Thyroid gland (tissue), 4 donors: ENCODE data around the gene KCNA5. TPM values are rescaled to one million over a fixed set of nuclear protein-coding genes. Genes with fewer than 3 reads are reported as not detected.

Experiments used
- DNase-seq, 2 donors: peaks; one replicate each; pipeline ENCODE4 v3.0.0-alpha.2; 2019
- H3K27ac ChIP-seq, 3 donors: fragments of 200-600 bp; sonication (generic); 1 replicate in 2 of 3; 2 replicates in 1 of 3; pipeline ENCODE4 v1.5.1; 2016 to 2019; ENCODE audit warnings: mild to moderate bottlenecking in 1 of 3, moderate library complexity in 1 of 3
- H3K27me3 ChIP-seq: fragments of 200-600 bp; sonication (generic); one replicate; pipeline ENCODE4 v1.5.1; 2019
- H3K36me3 ChIP-seq, 2 donors: fragments of 200-600 bp; sonication (generic); one replicate each; pipeline ENCODE4 v1.5.1; 2016 to 2019
- H3K4me1 ChIP-seq, 2 donors: fragments of 200-600 bp; sonication (generic); one replicate each; pipeline ENCODE4 v1.5.1; 2017 to 2019
- H3K4me3 ChIP-seq, 3 donors: fragments of 200-600 bp; sonication (generic); replicated peaks in 1 of 3; 1 replicate in 2 of 3; 2 replicates in 1 of 3; pipeline ENCODE4 v1.5.1; 2016; ENCODE audit warnings: mild to moderate bottlenecking in 1 of 3
- H3K9me3 ChIP-seq: fragments of 200-600 bp; sonication (generic); one replicate; pipeline ENCODE4 v1.5.1; 2017
- CTCF ChIP-seq, 6 experiments: fragments of 200-600 bp in 3 of 6; fragments of 450-650 bp in 3 of 6; sonication (generic) in 3 of 6; IDR thresholded peaks; one replicate each; pipeline ENCODE4 v1.5.1; 2016 to 2019; ENCODE audit warnings: antibody characterized with exemption in 6 of 6, mild to moderate bottlenecking in 2 of 6, inconsistent platforms in 1 of 6, moderate library complexity in 1 of 6
- POLR2A ChIP-seq, 2 donors: fragments of 450-650 bp; IDR thresholded peaks; one replicate each; pipeline ENCODE4 v1.6.1; 2017; ENCODE audit warnings: antibody characterized with exemption in 2 of 2, mild to moderate bottlenecking in 2 of 2, moderate library complexity in 1 of 2
- WGBS, 2 donors: methylation state at CpG; one replicate each; pipeline ENCODE4 v1.1.5; 2017; 5-methylcytosine and 5-hydroxymethylcytosine counted together
- intact Hi-C: fragments of 100-400 bp; cut with DNase I; formaldehyde crosslinking; loops from one replicate; pipeline ENCODE4 v1.15.1; 2023
- total RNA-seq, 4 donors: library from RNA; depleted of rRNA; stranded (reverse); fragments of >200 nt; gene quantifications; one replicate each; pipeline ENCODE4 v1.2.3, GENCODE V29; 2016

Gene KCNA5
- total RNA-seq, 4 donors from 2014 or later = 0.40 to 1.0 (median 0.76) TPM

- WGBS, 2 donors = 74% methylated on average over 6 of the region's 6 CpGs
- intact Hi-C loops = no loop called here
- H3K27ac ChIP-seq = no peak overlapping the region
These were observed 4.0 kb downstream of the KCNA5 start for GRCh38 chr12:5047729-5048128.

GRCh38 chr12:5050542-5050941 is 6.9 kb downstream of the KCNA5 start:
- H3K27ac ChIP-seq = no peak overlapping the region
- no peak for TF ChIP-seq CTCF (IDR thresholded peaks at IDR 0.05)
- TF ChIP-seq POLR2A (IDR thresholded peaks at IDR 0.05) = no peak
- 97% methylated on average over 2 to 3 of the region's 3 CpGs for WGBS, 2 donors
- no peaks in the 10 kb centered on the region for H3K4me1 ChIP-seq
- no peak for DNase-seq
- H3K4me3 ChIP-seq = no peak overlapping the region
- H3K27me3 ChIP-seq = no peaks in the 10 kb centered on the region
- intact Hi-C loops = no loop called here
- no peaks in the 10 kb centered on the region for H3K9me3 ChIP-seq
- H3K36me3 ChIP-seq = no peaks in the 10 kb centered on the region

More at GRCh38 chr12:5047729-5048128, 4.0 kb downstream of the KCNA5 start:
- Histone ChIP-seq H3K4me1 (peaks cover 0 to 9% of the 10 kb centered on the region in 2 donors), H3K4me3 (no peak overlapping the region), H3K27me3 (no peaks in the 10 kb centered on the region), H3K36me3 (no peaks in the 10 kb centered on the region), H3K9me3 (no peaks in the 10 kb centered on the region)
- TF ChIP-seq POLR2A (IDR thresholded peaks at IDR 0.05) (no peak), CTCF (IDR thresholded peaks at IDR 0.05) (no peak)
- no peak for DNase-seq

- intact Hi-C loops = no loop called here
- no peak overlapping the region for H3K27ac ChIP-seq
- no peak for TF ChIP-seq POLR2A (IDR thresholded peaks at IDR 0.05)
- TF ChIP-seq CTCF (IDR thresholded peaks at IDR 0.05) = no peak
- H3K36me3 ChIP-seq = no peaks in the 10 kb centered on the region
- 85 to 88% methylated on average over 2 of the region's 2 CpGs for WGBS, 2 donors
- no peaks in the 10 kb centered on the region for H3K27me3 ChIP-seq
- H3K9me3 ChIP-seq = no peaks in the 10 kb centered on the region
- no peak for DNase-seq
- no peak overlapping the region for H3K4me3 ChIP-seq
- H3K4me1 ChIP-seq = no peaks in the 10 kb centered on the region
These were observed 7.7 kb downstream of the KCNA5 start for GRCh38 chr12:5051334-5051733.

- no peaks in the 10 kb centered on the region for H3K36me3 ChIP-seq
- H3K27ac ChIP-seq = no peak overlapping the region
- H3K4me1 ChIP-seq = no peaks in the 10 kb centered on the region
- intact Hi-C loops = no loop called here
- no peaks in the 10 kb centered on the region for H3K27me3 ChIP-seq
- no peak overlapping the region for H3K4me3 ChIP-seq
- 83 to 87% methylated on average over 1 of the region's 1 CpG for WGBS, 2 donors
- no peak for DNase-seq
- no peak for TF ChIP-seq POLR2A (IDR thresholded peaks at IDR 0.05)
- TF ChIP-seq CTCF (IDR thresholded peaks at IDR 0.05) = no peak
- no peaks in the 10 kb centered on the region for H3K9me3 ChIP-seq
These were observed 8.2 kb downstream of the KCNA5 start for GRCh38 chr12:5051913-5052312.

GRCh38 chr12:5052348-5052747 is 8.7 kb downstream of the KCNA5 start:
- intact Hi-C loops = no loop called here
- 77 to 78% methylated on average over 4 of the region's 4 CpGs for WGBS, 2 donors

More at GRCh38 chr12:5052348-5052747, 8.7 kb downstream of the KCNA5 start:
- H3K36me3 ChIP-seq = no peaks in the 10 kb centered on the region
- no peaks in the 10 kb centered on the region for H3K9me3 ChIP-seq
- no peaks in the 10 kb centered on the region for H3K4me1 ChIP-seq
- TF ChIP-seq POLR2A (IDR thresholded peaks at IDR 0.05) (no peak), CTCF (IDR thresholded peaks at IDR 0.05) (no peak)
- DNase-seq = no peak
- no peaks in the 10 kb centered on the region for H3K27me3 ChIP-seq
- no peak overlapping the region for H3K4me3 ChIP-seq
- no peak overlapping the region for H3K27ac ChIP-seq
